AG09319 (cell line): ENCODE results near the gene TARS3.

Source experiments
- DNase-seq: peaks from one replicate; pipeline ENCODE4 v3.0.0-alpha.2; 2010; ENCODE audit warnings: low read depth; ENCODE audit errors: extremely low read depth
- CTCF ChIP-seq: IDR thresholded peaks from 2 replicates; pipeline ENCODE4 v1.5.1; 2011; ENCODE audit warnings: low read depth, mild to moderate bottlenecking, inconsistent platforms, low read length, moderate library complexity

Gene TARS3

DNA sequence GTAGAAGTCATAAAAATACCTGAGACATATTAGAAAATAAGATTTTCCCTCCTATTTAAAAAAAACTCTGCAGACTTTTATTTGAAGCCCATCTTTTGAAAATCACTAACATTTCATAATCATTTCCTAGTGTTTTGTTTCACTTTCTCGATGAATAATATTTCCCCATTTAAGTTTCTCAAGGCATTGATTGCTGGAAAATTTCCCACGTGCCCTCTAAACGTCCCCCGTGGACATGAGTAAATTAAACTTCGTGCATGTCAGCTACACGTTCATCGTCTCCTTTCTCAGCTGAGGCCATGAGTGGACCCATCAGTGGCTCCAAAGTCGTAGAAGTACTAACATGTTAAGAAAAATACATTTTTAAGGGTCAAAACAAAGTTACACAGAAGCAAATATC, 70.1 kb downstream of the TARS3 start:
- TF ChIP-seq CTCF, result no peak
- DNase-seq, result no peak

- no peak for DNase-seq
- TF ChIP-seq CTCF, result no peak
These were observed 71.4 kb downstream of the TARS3 start for GRCh38 chr15:101652786-101653430.

GRCh38 chr15:101652098-101652785, 72.0 kb downstream of the TARS3 start, which contains the start of gene TM2D3:
TSS of gene TM2D3 (minus strand) at chr15:101652381. CDS start at chr15:101652361, 20 bp downstream.
- peak; percentile 78 for DNase-seq
- TF ChIP-seq CTCF, result peak; percentile 57

- TF ChIP-seq CTCF, result no peak
- no peak for DNase-seq
These were observed 72.6 kb downstream of the TARS3 start for GRCh38 chr15:101651554-101652097.

DNA sequence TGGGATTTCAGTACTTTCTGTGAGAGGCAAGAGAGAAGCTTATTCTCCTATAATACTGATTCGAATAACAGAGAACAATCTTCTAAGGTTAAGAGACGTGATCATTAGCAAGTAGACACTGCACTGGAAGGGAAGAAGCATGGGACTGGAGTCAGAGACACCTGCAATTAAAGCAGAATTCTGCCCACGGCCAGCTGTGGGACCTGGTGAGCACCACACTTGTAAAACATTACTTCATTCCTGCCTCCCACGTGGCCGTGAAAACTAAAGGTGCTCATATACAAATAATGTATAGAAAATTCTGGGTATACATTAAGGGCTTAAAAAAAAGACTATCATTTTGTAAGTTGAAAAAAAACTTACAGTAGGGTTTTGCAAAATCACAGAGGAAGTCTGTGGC, 74.1 kb downstream of the TARS3 start:
- no peak for DNase-seq
- TF ChIP-seq CTCF, result no peak

DNA sequence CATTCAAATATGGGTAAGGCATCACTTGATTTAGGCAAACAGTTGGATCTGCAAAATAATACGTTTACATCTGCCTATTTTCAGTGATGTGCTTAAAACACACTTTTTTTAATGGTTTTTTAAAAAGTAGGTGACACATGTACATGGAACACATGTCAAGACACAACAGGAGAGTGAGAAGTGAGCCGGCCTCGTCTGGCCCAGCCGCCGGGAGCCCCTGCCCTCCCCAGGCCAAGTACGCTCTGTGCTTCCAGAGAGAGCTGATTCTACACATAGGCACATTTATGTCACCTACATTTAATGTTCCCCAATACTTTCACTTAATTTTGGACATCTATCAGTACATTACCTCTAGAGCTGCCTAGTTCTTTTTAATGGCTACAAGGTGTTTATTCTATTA, 75.9 kb downstream of the TARS3 start:
- TF ChIP-seq CTCF, result no peak

GRCh38 chr15:101647251-101647650, 77.0 kb downstream of the TARS3 start:
- no peak for DNase-seq
- TF ChIP-seq CTCF, result no peak

More for the DNA sequence above, 75.9 kb downstream of the TARS3 start:
- no peak for DNase-seq
